Stimulated activated CD8-positive, alpha-beta memory T cell treated with anti-CD3 and anti-CD28 coated beads, Interleukin-7, amount 100 ng/mL, for 1 hour (primary cell): ENCODE results near the gene SLC9A9.
"Not testable (repeated sequence)": the region's sequence is repeated elsewhere in the genome, so short reads cannot be mapped to it uniquely, and the experiment has no call there.

Source experiments
- DNase-seq, 2 donors: peaks; one replicate each; pipeline ENCODE4 v3.0.0-alpha.2; 2020; ENCODE audit warnings: low read depth in 2 of 2

The SLC9A9 gene

GRCh38 chr3:143464850-143465249, 383.4 kb downstream of the SLC9A9 start:
- DNase-seq = no peak

GRCh38 chr3:143455480-143455879, 392.8 kb downstream of the SLC9A9 start:
- no peak for DNase-seq

- no peak for DNase-seq
These were observed 397.6 kb downstream of the SLC9A9 start for GRCh38 chr3:143450632-143451031.

- no peak for DNase-seq
These were observed 400.8 kb downstream of the SLC9A9 start for GRCh38 chr3:143447491-143447890.

- no peak for DNase-seq
These were observed 403.1 kb downstream of the SLC9A9 start for GRCh38 chr3:143445118-143445517.

GRCh38 chr3:143443851-143444331, 404.4 kb downstream of the SLC9A9 start:
- no peak for DNase-seq

- DNase-seq = no peak
These were observed 405.3 kb downstream of the SLC9A9 start for GRCh38 chr3:143442814-143443447.

GRCh38 chr3:143441516-143442171, 406.6 kb downstream of the SLC9A9 start:
- DNase-seq = no peak

GRCh38 chr3:143439817-143440216, 408.5 kb downstream of the SLC9A9 start:
- no peak for DNase-seq

GRCh38 chr3:143437405-143437804, 410.9 kb downstream of the SLC9A9 start:
- no peak for DNase-seq

- DNase-seq = no peak
These were observed 411.9 kb downstream of the SLC9A9 start for GRCh38 chr3:143436231-143436930.

- DNase-seq = no peak
These were observed 414.4 kb downstream of the SLC9A9 start for GRCh38 chr3:143433787-143434378.

GRCh38 chr3:143431298-143431697, 417.0 kb downstream of the SLC9A9 start:
- not testable (repeated sequence) for DNase-seq

GRCh38 chr3:143430568-143430967, 417.7 kb downstream of the SLC9A9 start:
- no peak for DNase-seq

- DNase-seq = no peak
These were observed 418.4 kb downstream of the SLC9A9 start for GRCh38 chr3:143429628-143430514.

GRCh38 chr3:143428294-143428693, 420.0 kb downstream of the SLC9A9 start:
- no peak for DNase-seq

GRCh38 chr3:143427631-143428030, 420.6 kb downstream of the SLC9A9 start:
- no peak for DNase-seq

GRCh38 chr3:143424874-143425273, 423.4 kb downstream of the SLC9A9 start:
- DNase-seq = no peak

- DNase-seq = no peak
These were observed 426.7 kb downstream of the SLC9A9 start for GRCh38 chr3:143421556-143421955.

GRCh38 chr3:143419611-143420010, 428.7 kb downstream of the SLC9A9 start:
- DNase-seq = no peak

GRCh38 chr3:143418391-143418790, 429.9 kb downstream of the SLC9A9 start:
- DNase-seq = no peak
